ENCODE measurements around the gene WDTC1.

WDTC1 gene

DNA sequence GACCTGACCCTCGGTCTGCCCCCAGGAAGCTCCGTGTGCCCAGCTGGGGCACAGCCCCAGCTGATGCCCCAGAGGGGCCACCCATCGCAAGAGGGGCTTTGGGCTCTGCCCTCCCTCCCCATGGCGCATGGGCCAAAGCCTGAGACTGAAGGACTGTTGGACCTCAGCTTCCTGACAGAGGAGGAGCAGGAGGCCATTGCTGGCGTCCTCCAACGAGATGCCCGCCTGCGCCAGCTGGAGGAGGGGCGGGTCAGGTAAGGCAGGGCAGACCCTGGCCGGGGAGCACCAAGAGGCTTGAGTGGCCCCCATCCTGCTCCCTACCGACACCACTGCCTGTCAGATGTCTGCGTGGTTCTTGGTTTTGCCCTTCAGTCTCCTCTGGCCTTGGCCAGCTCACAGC is 110.8 kb downstream of the WDTC1 start:
- no CpG with 5 or more reads among the region's 12 CpGs for WGBS (ENCODE audit: insufficient coverage, insufficient read length)
- no peaks in the 10 kb centered on the region for H3K9me3 ChIP-seq (ENCODE audit: control insufficient read depth, insufficient read depth, low read length)
- no peak for DNase-seq (ENCODE audit: low read depth, low spot score)
- peaks cover 10% of the 10 kb centered on the region for H3K4me1 ChIP-seq (ENCODE audit: control insufficient read depth, insufficient read depth, low read length)
- H3K27ac ChIP-seq (ENCODE audit: low read length), result no peak overlapping the region
- no peaks in the 10 kb centered on the region for H3K27me3 ChIP-seq (ENCODE audit: control insufficient read depth, insufficient read depth, low read length)
- no peaks in the 10 kb centered on the region for H3K36me3 ChIP-seq (ENCODE audit: control insufficient read depth, insufficient read depth, low read length)
- no peak overlapping the region for H3K4me3 ChIP-seq (ENCODE audit: low read length)

DNA sequence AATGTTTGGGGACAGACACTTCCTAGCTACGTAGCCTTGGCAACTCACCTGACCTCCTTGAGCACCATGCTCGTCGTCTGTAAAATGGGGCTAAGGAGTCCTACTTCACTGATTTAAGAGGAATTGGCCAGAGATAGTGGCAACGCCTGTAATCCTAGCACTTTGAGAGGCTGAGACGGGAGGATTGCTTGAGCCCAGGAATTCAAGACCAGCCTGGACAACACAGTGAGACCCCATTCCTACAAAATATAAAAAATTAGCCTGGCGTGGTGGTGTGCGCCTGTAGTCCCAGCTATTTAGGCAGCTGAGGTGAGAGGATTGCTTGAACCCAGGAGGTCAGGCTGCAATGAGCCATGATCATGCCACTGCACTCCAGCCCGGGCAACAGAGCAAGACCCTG is 111.9 kb downstream of the WDTC1 start:
- Histone ChIP-seq H3K27ac (ENCODE audit: low read length) (no peak overlapping the region), H3K36me3 (ENCODE audit: control insufficient read depth, insufficient read depth, low read length) (no peaks in the 10 kb centered on the region), H3K4me3 (ENCODE audit: low read length) (no peak overlapping the region), H3K4me1 (ENCODE audit: control insufficient read depth, insufficient read depth, low read length) (peaks cover 12% of the 10 kb centered on the region), H3K9me3 (ENCODE audit: control insufficient read depth, insufficient read depth, low read length) (no peaks in the 10 kb centered on the region), H3K27me3 (ENCODE audit: control insufficient read depth, insufficient read depth, low read length) (no peaks in the 10 kb centered on the region)
- WGBS (ENCODE audit: insufficient coverage, insufficient read length), result no CpG with 5 or more reads among the region's 8 CpGs
- DNase-seq (ENCODE audit: low read depth, low spot score), result no peak

DNA sequence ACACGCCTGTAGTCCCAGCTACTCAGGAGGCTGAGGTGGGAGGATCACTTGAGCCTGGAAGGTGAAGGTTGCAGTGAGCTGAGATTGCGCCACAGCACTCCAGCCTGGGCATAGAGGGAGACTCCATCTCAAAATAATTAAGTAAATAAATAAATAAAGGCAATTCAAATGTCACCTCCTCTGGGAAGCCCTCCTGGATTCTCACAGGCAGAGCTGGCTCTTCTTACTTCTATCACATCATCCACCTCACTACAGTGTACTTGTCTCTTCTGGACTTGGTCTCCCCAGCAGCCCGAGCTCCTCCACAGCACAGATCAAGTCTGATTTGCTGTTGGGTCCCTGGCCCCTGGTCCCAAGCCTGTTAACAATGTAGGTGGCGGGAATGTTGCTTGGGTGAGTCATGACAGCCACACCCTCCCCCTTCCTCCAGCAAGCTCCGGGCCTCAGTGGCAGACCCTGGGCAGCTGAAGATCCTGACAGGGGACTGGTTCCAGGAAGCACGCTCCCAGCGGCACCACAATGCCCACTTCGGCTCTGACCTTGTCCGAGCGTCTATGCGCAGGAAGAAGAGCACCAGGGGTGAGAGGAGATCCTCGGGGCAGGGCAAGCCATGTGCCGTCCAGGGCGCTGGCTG is 112.7 kb downstream of the WDTC1 start:
- no CpG with 5 or more reads among the region's 14 CpGs for WGBS (ENCODE audit: insufficient coverage, insufficient read length)
- no peak for DNase-seq (ENCODE audit: low read depth, low spot score)
- Histone ChIP-seq H3K27ac (ENCODE audit: low read length) (no peak overlapping the region), H3K4me3 (ENCODE audit: low read length) (no peak overlapping the region), H3K36me3 (ENCODE audit: control insufficient read depth, insufficient read depth, low read length) (no peaks in the 10 kb centered on the region), H3K4me1 (ENCODE audit: control insufficient read depth, insufficient read depth, low read length) (peaks cover 10% of the 10 kb centered on the region), H3K9me3 (ENCODE audit: control insufficient read depth, insufficient read depth, low read length) (no peaks in the 10 kb centered on the region), H3K27me3 (ENCODE audit: control insufficient read depth, insufficient read depth, low read length) (no peaks in the 10 kb centered on the region)

DNA sequence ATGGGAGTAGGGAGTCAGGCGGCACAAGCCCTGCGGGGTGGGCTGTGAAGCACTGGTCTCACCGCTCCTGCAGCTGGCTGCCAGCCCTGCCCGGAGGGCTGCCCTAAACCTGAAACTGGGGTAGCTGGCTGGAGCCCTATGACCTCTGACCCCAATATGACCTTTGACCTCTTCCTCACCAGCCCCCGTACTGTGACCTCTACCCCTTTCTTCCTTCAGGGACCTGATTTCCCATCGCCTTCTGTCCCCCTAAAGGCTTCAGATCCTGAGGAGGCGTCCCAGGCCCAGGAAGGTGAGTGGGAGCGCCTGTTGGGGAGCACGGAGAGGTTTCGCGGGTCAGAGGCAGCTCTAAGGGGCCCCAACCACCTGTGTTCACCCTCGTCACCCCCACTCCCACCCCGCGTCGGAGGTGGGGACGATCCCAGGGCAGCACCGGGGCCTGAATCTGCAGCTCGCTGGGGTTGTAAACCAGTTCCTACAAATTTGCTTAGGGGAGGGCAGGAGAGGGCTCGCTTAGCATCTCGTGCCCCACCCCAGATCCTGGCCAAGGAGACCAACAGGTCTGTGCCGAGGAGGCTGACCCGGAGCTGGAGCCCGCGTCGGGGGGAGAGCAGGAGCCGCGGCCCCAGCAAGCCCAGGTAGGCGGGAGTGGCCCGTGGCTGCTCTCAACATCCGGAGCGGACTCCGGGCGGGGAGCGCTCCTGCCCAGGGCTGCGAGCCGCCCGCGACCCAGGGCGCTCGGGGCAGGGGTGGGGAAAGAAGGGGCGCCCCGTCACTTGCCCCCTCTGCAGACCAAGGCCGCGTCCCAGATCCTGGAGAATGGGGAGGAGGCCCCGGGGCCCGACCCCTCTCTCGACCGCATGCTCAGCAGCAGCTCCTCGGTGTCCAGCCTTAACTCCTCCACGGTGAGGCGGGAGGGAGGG is 114.7 kb downstream of the WDTC1 start:
- H3K4me3 ChIP-seq (ENCODE audit: low read length), result peak overlapping the region; percentile 34; the same call in 1 of the 2 replicates
- no peak for DNase-seq (ENCODE audit: low read depth, low spot score)
- H3K36me3 ChIP-seq (ENCODE audit: control insufficient read depth, insufficient read depth, low read length), result no peaks in the 10 kb centered on the region
- H3K27me3 ChIP-seq (ENCODE audit: control insufficient read depth, insufficient read depth, low read length), result no peaks in the 10 kb centered on the region
- no peaks in the 10 kb centered on the region for H3K9me3 ChIP-seq (ENCODE audit: control insufficient read depth, insufficient read depth, low read length)
- H3K27ac ChIP-seq (ENCODE audit: low read length), result no peak overlapping the region
- peaks cover 4% of the 10 kb centered on the region for H3K4me1 ChIP-seq (ENCODE audit: control insufficient read depth, insufficient read depth, low read length)
- no CpG with 5 or more reads among the region's 51 CpGs for WGBS (ENCODE audit: insufficient coverage, insufficient read length)

DNA sequence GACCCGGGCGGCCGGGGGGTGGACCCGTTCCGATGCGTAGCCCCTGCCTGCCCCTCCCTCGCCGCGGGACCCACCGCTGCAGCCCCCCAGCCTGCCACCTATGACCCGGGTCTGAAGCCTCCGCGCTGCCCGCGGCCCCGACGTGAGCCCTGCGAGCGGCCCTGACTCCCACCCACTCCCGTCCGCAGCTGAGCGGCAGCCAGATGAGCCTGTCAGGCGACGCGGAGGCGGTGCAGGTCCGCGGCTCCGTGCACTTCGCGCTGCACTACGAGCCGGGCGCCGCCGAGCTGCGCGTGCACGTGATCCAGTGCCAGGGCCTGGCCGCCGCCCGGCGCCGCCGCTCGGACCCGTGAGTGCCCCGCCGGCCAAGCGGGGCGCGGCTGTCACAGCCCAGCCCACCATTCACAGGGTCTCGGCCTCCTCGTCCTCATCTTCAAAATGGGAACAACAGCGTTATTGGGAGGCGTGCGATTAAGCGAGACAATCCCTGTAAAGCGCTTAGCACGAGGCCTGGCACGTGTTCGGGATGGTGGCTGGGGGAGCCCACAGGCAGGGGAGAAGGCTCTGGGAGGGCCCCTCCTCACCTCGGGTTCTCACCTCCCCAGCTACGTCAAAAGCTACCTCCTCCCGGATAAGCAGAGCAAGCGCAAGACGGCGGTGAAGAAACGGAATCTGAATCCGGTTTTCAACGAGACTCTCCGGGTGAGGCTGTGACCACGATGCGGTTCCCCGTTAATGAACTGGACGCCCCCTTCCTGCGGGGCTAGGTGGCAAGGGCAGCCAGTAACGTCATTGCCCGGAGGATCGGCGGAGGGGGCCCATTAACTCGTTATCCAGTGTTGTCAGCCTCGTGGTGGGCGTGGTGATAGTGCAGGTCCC is 115.6 kb downstream of the WDTC1 start:
- no CpG with 5 or more reads among the region's 84 CpGs for WGBS (ENCODE audit: insufficient coverage, insufficient read length)
- Histone ChIP-seq H3K27me3 (ENCODE audit: control insufficient read depth, insufficient read depth, low read length) (no peaks in the 10 kb centered on the region), H3K4me1 (ENCODE audit: control insufficient read depth, insufficient read depth, low read length) (peaks cover 4% of the 10 kb centered on the region), H3K4me3 (ENCODE audit: low read length) (peak overlapping the region; percentile 34; the same call in 1 of the 2 replicates), H3K9me3 (ENCODE audit: control insufficient read depth, insufficient read depth, low read length) (no peaks in the 10 kb centered on the region), H3K36me3 (ENCODE audit: control insufficient read depth, insufficient read depth, low read length) (no peaks in the 10 kb centered on the region), H3K27ac (ENCODE audit: low read length) (no peak overlapping the region)
- no peak for DNase-seq (ENCODE audit: low read depth, low spot score)

DNA sequence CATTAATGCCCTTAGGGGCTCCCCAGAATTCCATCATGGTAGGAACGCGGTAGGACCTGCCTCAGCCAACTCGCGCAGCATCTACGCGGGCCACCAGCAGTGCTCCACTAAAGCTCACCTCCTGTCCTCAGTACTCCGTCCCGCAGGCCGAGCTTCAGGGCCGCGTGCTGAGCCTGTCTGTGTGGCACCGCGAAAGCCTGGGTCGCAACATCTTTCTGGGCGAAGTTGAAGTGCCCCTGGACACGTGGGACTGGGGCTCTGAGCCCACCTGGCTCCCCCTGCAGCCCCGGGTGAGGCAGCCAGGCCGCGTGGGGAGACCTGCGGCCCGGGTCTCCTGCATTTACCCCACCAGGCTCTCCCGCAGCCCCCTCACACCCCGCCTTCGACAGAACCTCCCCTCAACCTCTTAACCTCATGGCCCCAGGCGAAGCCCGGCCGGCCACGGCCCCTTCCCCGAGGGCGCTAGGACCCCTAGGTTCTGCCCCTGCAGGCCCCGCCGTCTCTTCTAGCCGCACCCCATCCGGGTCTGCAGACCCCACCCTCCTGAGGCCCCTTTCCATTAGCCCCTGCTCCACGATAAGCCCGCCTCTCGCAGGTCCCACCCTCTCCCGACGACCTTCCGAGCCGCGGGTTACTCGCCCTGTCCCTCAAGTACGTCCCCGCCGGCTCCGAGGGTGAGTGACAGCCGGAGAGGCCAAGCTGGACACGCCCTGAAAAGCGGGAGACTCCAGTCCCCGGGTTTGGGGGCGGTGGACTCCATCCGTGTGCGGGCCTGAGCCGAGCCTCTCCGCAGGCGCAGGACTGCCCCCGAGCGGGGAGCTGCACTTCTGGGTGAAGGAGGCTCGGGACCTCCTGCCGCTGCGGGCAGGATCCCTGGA is 116.5 kb downstream of the WDTC1 start:
- no peaks in the 10 kb centered on the region for H3K36me3 ChIP-seq (ENCODE audit: control insufficient read depth, insufficient read depth, low read length)
- H3K4me1 ChIP-seq (ENCODE audit: control insufficient read depth, insufficient read depth, low read length), result peaks cover 4% of the 10 kb centered on the region
- DNase-seq (ENCODE audit: low read depth, low spot score), result peak; percentile 94
- WGBS (ENCODE audit: insufficient coverage, insufficient read length), result no CpG with 5 or more reads among the region's 62 CpGs
- H3K27me3 ChIP-seq (ENCODE audit: control insufficient read depth, insufficient read depth, low read length), result no peaks in the 10 kb centered on the region
- H3K9me3 ChIP-seq (ENCODE audit: control insufficient read depth, insufficient read depth, low read length), result no peaks in the 10 kb centered on the region
- H3K4me3 ChIP-seq (ENCODE audit: low read length), result peak overlapping the region; percentile 38; the same call in 1 of the 2 replicates
- H3K27ac ChIP-seq (ENCODE audit: low read length), result no peak overlapping the region

DNA sequence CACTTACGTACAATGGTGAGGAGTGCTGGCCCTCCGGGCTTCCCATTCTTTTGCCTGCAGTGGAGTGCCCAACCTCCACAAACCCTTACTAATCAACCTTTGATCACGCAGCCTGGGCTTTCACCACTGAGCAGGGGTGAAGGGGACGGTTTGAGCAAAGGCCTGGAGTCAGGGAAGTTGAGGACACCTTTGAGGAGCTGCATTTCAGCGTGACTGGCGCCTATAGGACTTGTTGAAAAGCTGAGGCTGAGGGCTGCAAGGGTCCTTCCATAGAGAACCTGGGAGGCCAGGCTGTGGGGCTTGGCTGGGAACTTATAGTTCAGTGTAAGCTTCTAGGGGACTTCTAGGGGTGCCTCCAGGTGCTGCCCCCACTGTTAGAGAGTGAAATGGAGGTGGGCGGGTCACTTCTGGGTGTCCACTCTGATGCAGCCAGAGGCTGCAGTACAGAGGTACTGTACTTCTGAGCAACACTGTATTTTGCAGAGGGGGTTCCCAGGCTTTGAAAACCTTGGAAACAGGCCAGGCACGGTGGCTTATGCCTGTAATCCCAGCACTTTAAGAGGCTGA is 117.2 kb downstream of the WDTC1 start:
- Histone ChIP-seq H3K27me3 (ENCODE audit: control insufficient read depth, insufficient read depth, low read length) (no peaks in the 10 kb centered on the region), H3K4me3 (ENCODE audit: low read length) (peak overlapping the region; percentile 38; the same call in 1 of the 2 replicates), H3K9me3 (ENCODE audit: control insufficient read depth, insufficient read depth, low read length) (no peaks in the 10 kb centered on the region), H3K4me1 (ENCODE audit: control insufficient read depth, insufficient read depth, low read length) (peaks cover 4% of the 10 kb centered on the region), H3K27ac (ENCODE audit: low read length) (no peak overlapping the region), H3K36me3 (ENCODE audit: control insufficient read depth, insufficient read depth, low read length) (no peaks in the 10 kb centered on the region)
- no CpG with 5 or more reads among the region's 8 CpGs for WGBS (ENCODE audit: insufficient coverage, insufficient read length)
- no peak for DNase-seq (ENCODE audit: low read depth, low spot score)

DNA sequence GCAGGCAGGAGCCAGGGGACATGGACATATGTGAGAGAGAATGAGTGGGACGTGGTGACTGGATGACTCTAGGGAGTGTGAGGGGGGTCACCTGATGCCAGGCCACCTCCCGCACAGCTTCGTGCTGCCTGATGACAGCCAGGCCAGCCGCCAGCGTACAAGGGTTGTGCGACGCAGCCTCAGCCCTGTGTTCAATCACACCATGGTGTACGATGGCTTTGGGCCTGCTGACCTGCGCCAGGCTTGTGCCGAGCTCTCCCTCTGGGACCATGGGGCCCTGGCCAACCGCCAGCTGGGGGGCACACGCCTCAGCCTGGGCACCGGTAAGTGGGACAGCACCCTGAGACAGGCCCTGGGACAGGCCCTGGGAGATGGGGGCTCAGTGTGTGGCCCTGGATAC is 118.7 kb downstream of the WDTC1 start:
- H3K4me1 ChIP-seq (ENCODE audit: control insufficient read depth, insufficient read depth, low read length), result peaks cover 6% of the 10 kb centered on the region
- no CpG with 5 or more reads among the region's 13 CpGs for WGBS (ENCODE audit: insufficient coverage, insufficient read length)
- no peaks in the 10 kb centered on the region for H3K9me3 ChIP-seq (ENCODE audit: control insufficient read depth, insufficient read depth, low read length)
- no peak overlapping the region for H3K27ac ChIP-seq (ENCODE audit: low read length)
- DNase-seq (ENCODE audit: low read depth, low spot score), result no peak
- H3K27me3 ChIP-seq (ENCODE audit: control insufficient read depth, insufficient read depth, low read length), result no peaks in the 10 kb centered on the region; the same call in 1 of the 2 replicates
- H3K4me3 ChIP-seq (ENCODE audit: low read length), result no peak overlapping the region
- no peaks in the 10 kb centered on the region for H3K36me3 ChIP-seq (ENCODE audit: control insufficient read depth, insufficient read depth, low read length)

DNA sequence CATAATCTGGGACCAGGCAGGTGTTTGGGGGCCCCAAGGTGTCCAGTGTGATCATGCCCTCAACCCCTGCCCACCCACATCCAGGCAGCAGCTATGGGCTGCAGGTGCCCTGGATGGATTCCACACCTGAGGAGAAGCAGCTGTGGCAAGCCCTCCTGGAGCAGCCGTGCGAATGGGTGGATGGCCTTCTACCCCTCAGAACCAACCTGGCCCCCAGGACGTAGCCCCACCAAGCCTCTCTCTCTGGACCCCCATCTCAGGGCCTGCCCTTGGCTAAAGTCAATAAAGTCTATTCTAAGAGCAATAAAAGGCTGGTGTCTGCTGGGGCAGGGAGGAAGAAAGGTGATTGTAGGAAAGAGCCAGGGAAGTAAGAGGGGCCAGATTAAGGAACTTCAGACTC is 119.2 kb downstream of the WDTC1 start:
- Histone ChIP-seq H3K27me3 (ENCODE audit: control insufficient read depth, insufficient read depth, low read length) (no peaks in the 10 kb centered on the region; the same call in 1 of the 2 replicates), H3K27ac (ENCODE audit: low read length) (no peak overlapping the region), H3K9me3 (ENCODE audit: control insufficient read depth, insufficient read depth, low read length) (no peaks in the 10 kb centered on the region), H3K4me1 (ENCODE audit: control insufficient read depth, insufficient read depth, low read length) (peaks cover 6% of the 10 kb centered on the region), H3K4me3 (ENCODE audit: low read length) (no peak overlapping the region), H3K36me3 (ENCODE audit: control insufficient read depth, insufficient read depth, low read length) (no peaks in the 10 kb centered on the region)
- WGBS (ENCODE audit: insufficient coverage, insufficient read length), result no CpG with 5 or more reads among the region's 3 CpGs
- DNase-seq (ENCODE audit: low read depth, low spot score), result no peak

Data from iPS DF 6.9 (cell line).